Stimulated activated CD8-positive, alpha-beta memory T cell treated with anti-CD3 and anti-CD28 coated beads, Interleukin-7, amount 100 ng/mL, for 4 hours (primary cell): Measurements from ENCODE around the gene GAB2.

Source experiments
- DNase-seq, 2 donors: peaks; one replicate each; pipeline ENCODE4 v3.0.0-alpha.2; 2020; ENCODE audit warnings: low read depth in 2 of 2

GAB2 gene

DNA sequence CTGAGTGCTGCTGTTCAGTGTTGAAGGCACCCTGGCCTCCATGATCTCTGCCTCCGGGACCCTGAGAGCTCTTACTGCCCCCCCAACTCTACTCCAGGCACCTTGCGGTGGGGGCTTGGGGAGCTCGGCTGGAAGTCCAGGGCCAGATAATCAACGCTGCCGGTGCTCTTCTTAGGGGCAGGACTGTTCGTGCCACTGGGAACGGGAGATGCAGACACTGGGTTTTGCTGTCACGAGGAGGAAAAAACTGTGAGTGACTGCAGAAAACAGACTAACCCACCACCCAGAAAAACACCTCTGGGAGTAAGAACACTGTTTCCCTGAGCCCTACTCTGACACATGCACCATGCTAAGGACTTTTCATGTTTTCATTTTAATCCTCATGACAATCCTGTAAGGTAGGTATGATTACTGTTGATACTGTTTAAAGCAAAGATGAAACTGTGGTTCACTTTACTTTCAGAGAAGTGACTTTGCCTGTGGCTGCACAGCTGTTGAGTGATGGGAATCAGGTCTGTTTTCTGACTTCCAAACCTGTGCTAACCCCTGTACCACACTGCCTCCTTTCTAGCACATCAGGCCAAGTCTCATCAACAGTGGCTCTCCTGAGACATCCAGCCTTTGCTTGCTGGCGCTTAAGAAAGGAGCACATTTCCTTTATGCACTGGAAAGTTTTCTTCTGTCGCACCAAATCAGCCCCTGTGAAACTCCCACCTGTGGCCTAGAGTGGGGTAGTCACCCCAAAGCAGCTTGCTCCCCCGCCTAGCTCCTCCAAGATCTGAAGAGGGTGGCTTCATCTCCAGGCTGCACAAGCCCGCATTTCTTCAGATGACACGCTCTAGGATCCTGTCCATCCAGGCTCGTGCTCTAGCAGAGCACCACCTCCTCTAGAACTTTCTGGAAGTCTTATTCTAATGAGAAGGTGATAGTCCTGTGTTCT is 197.1 kb downstream of the GAB2 start:
- DNase-seq, result no peak

DNA sequence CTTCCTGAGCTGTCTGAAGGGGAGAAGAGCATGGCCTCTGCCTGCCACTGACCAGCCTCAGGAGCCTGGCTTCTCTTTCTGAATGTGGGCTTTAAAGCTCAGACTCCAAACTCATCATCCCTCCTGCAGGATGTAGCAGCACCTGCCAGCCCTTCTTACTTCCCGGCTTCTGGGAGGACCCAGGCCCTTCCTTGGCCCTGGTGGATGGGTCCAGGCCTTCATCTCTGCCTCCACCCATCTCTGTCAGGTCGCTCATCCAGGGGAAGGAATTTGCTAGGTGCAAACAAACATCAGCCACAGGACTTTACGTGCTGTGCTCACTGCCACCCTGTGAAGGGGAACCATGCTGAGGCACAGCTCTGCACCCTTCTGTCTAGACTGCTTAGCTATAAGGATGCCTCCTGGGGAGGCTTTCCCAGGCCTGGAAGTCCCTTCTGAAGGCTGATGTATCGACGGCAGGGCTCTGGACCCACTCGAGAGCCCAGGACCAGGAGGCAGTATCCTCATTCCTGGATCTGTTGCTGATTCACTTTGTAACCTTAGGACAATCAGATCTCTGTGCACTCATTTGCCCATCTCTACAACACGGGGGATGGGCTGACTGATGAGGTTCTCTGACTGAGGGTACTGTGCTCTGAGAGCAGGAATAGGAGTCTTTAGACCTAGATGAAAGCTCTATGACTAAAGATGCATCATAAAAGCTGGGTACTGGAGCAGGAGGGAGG is 198.0 kb downstream of the GAB2 start:
- DNase-seq, result no peak

DNA sequence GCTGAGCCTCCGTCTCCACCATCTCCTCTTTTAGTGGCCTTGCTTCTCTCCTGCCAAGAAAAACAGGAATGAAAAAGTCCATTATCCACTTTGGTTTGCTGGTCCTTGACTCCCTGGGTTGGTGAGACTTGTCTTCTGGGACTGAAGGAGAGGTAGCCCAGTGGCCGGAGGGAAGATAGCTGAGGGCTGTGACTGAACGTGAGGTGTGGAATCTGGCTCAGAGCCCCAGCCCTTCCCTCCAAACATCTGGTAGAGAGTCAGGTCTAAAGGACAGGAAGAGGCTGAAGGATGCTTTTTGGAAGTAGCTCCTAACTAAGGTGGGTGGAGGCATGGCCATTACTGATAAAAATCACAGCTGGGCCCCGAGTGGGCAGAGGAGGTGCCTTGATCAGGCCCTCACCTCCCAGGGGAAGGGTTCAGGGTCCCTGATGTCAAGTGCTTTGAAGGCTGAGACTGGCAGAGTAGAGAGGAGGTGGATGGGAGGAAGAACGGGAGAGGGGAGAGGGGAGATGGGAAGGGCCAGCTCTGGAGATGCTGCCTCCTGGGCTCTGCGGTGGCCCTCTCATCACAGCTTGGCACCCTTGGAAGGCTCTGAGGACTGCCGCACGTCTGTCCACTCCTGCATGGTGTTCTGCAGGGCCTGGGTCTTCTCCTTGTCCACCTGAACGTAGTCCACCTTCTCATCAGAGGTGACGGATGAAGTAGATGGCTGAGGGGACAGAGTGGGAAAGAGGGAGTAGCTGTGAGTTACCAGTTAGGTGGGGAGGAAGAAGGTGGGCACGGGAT is 198.7 kb downstream of the GAB2 start:
- DNase-seq, result no peak

DNA sequence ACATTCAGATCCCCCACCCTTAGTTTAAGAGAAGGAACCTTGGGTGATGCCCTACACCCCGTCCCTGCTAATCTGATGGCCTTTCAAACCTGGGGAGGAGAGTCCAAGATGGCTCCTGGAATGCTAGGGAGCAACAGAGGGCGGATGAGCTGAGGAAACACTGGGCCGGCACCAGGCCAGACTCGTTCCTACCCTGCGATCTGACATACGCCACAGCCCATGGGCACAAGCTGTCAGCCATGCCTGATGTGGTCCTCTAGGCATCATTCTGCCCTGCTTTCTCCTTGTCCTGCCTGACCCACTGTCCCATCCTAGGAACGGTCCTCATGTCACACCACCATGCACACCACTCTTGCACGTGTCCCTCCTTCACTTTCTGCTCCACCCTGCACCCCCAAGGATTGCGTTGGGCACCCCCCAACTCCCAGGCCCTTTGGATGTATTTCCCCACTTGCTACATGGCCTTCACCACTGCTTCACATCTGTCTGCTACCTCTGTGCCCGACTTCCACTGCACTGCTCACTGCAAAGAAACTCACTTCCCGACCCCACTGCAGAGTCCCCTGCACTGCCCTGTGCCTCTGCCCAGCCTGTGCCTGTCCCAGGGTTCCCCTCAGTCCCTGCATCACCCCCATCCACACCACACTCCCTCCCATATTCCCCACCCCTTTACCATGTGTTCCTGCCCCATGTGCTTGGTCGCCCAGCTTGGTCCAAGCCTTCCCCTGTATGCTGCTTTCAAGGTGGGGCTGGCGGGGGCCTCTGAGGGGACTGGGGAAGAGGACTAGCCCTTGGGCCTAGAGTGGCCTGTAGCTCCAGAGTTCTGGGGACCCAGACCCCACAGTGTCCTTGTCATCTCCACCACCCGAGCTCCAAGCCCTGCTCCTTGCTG is 199.7 kb downstream of the GAB2 start:
- DNase-seq, result no peak

DNA sequence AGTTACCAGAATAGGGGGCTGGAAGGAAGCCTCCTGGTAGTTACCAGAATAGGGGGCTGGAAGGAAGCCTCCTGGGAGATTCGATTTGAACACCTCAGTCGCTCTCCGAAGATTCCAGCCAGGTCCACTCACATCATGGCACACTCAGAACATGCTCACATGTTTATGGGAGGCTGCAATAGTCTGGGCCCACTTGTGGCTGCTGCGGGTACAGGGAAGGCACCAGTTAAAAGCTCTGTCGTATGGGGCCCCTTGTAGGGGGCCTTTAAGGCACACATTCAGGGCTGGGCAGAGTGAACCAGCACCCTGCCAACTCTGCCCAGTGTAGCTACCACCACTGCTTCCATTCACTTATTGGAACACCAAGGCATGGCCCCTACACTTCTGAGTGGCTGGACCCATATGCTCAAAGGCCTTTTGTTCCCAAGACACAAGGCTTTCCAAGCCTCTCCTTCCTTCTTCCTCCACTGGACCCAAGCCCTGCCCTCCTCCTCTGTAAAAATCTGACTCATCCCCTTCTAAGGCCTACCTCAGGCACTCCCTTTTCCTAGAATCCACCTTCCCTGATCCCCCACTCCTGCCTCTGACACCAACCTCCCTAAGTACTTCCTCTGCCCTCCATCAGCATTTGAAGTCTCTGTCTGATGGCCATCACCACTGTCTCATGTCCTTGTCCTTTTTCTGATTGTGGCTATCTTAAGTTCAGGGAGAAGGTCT is 200.9 kb downstream of the GAB2 start:
- no peak for DNase-seq

DNA sequence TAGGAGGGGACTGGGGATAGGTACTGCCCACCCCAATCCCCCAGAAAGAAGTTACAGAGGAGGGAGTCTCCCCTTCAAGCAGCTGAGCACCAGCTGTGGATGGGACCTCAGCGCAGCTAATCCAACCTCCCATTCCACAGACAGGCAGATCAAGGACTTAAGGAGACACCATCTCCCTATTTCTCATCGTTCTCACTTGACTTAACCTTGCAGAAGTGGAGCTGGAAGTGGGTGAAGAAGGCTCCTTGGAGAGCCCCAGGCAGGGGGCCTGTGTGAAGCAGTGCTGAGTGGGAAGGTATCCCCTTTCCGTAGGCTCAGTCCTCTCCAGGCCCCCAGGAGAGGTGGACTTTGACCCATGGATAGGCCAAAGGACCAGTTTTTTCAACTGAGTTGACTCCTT is 201.6 kb downstream of the GAB2 start:
- DNase-seq, result no peak

DNA sequence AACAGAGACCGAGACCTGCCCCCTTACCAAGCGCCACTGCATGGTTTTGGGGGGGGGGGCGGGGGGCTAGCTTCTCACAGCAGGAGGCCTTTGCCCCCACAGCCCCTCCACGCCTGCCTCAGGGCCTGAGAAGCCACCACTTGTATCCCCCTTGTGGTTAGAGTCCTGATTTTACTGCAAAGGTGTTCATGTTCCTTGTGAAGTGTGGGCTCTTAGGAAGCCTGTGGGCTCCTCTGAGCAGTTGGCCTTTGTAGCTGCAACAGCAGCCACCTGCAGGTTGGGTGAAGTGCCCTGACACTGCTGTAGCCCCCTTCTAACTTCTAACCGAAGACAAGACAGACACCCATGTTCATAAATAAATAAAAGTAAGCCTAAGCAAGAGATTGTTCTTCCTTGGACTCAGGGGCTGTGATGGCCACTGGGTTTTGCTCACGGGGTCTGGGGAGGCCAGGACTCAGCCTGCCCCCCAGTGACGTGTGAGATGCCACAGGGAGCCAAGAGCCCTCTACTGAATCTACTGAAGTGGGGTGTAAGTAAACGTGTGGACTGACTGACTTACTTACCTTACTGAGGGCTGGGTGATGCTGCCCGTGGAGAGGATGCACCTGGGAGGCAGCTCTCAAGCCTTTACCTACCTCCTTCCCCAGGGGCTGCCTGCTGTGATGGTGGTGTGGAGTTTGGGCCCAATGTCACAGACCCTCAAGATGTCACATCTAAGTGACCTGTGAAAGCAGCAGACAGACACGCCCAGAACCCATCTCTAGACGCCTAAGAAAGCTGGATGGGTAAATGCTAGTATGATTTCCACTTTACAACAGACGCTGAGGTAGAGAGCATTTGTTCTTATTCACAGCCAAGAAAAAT is 203.1 kb downstream of the GAB2 start:
- DNase-seq, result no peak

DNA sequence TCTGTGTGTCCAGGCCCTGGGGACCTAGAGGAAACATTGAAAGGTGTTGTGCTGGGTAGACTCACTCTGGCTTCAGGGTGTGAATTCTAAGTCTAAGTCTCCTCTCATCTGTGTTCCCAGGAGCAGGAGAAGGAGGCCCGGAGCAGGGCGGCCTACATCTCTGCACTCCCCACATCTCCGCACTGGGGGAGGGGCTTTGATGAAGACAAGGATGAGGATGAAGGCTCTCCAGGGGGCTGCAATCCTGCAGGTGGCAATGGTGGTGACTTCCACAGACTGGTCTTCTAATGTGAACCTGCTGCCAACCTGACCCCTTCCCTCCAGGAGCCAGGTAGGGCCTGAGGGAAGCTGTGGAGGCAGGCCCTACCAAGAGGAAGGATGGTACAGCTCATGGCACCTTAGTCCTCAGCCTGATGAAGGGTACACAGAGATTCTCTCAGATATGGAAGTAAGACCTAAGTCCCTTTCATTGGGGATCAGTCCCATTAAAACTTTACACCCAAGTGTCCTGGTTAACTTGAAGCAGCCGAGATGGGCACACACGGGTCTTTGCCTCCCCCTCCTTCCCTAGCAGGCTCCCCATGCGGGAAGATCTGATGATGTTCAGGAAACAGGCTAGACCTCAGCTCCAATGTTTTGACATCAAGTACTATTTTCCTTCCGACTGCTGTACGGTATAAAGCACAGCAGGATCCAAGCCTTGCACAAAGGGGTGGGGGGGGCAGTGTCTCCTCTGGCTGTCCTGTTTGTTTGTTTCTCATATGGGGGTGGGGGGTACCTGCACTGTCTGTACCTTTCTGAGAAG is 203.9 kb downstream of the GAB2 start:
- no peak for DNase-seq

DNA sequence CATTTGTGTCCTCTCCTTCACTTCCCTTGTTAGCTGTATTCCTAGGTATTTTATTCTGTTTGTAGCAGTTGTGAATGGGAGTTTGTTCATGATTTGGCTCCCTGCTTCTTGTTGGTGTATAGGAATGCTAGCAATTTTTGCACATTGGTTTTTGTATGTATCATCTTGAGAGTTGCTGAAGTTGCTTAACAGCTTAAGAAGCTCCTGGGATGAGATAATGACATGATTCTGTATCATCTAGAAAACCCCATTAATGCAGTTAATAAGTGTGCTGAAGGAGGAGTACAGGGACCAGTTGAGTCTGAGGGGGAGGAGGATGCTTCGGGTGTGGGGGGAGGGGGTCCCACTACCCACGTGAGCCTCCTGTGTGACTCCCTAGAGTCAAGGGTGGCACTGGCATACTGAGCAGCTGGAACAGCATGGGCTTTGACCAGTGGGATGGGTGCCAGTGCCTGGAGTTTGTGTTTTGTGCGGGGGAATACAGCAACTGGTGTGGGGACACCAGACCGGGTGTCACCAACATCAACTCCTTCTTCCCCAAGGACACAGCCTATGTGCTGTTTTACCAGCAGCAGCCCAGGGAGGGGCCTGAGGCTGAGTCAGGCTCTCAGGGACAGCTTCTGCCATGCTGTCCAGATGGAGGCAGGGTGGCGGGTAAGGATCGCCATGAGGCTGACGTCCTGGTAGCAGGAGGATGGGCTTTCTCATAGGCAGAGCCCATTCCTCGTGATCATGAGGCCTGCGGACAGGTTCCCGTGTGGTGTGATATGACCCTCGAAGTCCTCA is 204.8 kb downstream of the GAB2 start:
- no peak for DNase-seq

DNA sequence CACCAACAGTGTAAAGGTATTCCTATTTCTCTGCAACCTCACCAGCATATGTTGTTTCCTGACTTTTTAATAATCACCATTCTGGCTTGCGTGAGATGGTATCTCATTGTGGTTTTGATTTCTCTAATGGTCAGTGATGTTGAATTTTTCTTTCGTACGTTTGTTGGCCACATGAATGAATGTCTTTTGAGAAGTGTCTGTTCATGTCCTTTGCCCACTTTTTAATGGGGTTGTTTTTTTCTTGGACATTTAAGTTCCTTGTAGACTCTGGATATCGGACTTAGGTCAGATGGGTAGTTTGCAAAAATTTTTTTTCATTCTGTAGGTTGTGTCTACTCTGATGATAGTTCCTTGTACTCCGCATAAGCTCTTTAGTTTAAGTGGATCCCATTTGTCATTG is 206.1 kb downstream of the GAB2 start:
- DNase-seq, result no peak

DNA sequence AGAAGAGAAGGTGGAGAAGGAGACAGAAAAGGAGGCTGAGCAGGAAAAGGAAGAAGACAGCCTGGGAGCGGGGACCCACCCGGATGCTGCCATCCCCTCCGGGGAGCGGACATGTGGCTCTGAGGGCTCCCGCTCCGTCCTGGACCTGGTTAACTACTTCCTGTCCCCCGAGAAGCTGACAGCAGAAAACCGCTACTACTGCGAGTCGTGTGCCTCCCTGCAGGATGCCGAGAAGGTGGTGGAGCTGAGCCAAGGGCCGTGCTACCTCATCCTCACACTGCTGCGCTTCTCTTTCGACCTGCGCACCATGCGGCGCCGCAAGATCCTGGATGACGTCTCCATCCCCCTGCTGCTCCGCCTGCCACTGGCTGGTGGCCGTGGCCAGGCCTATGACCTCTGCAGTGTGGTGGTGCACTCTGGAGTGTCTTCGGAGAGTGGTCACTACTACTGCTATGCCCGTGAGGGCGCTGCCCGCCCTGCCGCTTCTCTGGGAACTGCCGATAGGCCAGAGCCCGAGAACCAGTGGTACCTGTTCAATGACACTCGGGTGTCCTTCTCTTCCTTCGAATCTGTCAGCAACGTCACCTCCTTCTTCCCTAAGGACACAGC is 207.5 kb downstream of the GAB2 start:
- DNase-seq, result no peak

DNA sequence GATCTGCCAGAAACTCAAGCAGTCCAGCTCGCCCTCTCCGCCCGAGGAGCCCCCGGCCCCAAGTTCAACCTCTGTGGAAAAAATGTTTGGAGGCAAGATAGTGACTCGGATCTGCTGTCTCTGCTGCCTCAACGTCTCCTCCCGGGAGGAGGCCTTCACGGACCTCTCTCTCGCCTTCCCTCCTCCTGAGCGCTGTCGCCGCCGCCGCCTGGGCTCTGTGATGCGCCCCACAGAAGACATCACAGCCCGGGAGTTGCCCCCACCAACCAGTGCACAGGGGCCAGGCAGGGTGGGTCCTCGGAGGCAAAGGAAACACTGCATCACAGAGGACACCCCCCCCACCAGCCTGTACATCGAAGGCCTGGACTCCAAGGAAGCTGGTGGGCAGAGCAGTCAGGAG is 208.1 kb downstream of the GAB2 start:
- DNase-seq, result no peak

DNA sequence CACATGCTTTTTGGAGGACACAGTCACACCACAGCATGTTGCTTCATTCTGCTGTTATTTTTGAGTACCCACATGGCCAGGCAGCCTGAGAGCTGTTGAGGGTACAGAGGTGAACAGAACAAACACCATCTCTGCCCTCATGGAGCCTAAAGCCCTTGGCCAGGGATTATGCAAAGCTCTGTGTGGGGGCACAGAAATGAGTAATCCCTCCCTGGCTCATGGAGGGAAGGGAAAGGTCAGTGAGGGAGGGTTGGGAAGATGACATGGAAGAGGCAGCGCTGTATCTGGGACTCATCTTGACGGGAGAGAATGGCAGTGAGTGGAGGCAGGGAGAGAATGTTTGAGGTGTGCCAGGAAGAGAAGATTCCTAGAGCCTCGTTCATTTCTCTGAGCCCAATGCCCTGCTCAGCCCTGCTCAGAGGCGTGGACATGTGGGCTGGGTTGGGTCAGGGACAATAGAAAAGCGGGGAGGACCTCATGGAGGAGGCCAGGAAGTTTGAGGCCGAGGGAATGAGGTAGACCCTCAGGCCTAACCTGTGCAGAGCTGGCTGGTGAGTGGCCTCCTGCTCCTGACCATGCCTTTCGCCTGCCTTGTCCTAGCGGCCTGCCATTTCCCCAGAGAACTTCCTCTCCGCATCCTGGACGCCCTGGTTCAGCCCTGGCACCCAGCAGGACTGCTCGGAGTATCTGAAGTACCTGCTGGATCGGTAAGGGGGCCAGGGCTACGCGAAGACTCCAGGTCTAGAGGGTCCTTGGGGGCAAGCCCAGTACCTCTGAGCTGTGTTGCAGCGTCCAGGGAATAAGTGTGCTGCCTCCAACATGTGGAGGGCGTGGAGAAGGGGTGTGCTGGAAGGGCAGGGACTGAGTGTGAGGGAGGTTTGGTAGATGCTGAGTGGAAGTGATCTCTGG is 209.1 kb downstream of the GAB2 start:
- no peak for DNase-seq

DNA sequence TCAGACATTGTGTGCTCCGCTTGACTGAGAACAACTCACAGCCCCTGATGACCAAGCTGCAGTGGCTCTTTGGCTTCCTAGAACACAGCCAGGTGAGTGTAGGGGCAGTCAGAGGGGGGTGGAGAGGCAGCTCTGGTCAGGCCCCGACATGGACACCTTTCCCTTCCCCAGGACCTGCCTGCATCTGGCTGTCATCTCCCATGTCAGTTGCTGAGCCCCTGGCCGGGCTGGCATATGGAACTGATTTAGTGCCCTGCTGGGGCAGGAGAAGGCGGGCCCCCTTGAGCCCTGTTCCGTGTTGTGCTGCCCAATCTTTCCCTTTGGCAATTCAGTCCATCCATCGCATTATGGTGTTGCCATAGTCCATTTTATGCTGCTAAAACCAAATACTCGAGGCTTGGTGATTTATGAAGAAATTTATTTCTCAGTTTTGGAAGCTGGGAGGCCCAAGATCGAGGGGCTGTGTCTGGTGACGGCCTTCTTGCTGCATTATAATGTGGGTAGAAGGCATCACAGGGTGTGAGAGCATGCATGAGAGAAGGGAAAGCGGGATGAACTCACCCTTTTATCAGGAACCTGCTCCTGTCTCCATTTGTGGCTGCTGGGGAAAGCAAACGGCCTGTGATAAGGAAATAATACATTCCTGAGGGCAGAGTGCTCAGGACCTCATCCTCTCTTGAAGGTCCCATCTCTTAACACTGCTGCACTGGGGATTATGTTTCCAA is 209.9 kb downstream of the GAB2 start:
- DNase-seq, result no peak

DNA sequence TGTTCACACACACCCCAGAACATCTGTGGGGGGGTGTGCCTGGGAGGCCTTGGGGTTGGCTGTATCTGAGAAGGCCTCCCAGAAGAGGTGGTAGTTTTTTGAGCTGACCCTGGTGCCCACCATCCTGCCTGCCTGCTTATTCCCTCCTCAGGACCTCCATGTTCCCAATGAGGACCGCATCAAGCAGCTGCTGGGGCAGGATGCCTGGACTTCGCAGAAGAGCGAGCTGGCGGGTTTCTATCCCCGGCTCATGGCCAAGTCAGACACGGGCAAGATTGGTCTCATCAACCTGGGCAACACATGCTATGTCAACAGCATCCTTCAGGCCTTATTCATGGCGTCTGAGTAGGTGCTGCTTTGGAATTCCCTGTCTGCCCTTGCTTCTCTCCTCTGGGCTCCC is 211.9 kb downstream of the GAB2 start:
- DNase-seq, result no peak

DNA sequence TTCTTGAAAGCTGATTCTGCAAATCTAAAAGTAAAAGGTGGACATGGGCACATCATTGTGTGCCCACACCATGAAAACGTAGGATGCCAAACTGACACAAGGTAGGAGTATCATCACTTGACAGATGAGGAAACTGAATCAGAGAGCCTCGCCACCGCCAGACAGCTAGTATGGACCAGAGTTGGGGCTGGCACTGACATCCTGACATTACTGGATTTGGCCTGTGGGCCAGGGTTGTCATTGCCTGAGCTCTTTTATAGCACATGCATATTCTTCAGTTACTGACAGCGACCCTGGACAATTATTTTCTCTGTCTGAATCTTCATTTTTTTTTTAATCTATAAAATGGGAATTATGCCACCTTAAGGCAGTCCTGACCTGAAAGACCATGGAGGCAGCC is 212.4 kb downstream of the GAB2 start:
- DNase-seq, result no peak
